ENCODE results near the gene ARHGEF7. TPM values are rescaled to one million over a fixed set of nuclear protein-coding genes. Genes with fewer than 3 reads are reported as not detected.
A peak's percentile ranks its signal among the peaks of the same experiment; 100 is the strongest.
"Not testable (repeated sequence)": the region's sequence is repeated elsewhere in the genome, so short reads cannot be mapped to it uniquely, and the experiment has no call there.

ARHGEF7 gene
- total RNA-seq, 4 donors from 2014 or later = 11.5 to 57.2 (median 36.5) TPM

DNA sequence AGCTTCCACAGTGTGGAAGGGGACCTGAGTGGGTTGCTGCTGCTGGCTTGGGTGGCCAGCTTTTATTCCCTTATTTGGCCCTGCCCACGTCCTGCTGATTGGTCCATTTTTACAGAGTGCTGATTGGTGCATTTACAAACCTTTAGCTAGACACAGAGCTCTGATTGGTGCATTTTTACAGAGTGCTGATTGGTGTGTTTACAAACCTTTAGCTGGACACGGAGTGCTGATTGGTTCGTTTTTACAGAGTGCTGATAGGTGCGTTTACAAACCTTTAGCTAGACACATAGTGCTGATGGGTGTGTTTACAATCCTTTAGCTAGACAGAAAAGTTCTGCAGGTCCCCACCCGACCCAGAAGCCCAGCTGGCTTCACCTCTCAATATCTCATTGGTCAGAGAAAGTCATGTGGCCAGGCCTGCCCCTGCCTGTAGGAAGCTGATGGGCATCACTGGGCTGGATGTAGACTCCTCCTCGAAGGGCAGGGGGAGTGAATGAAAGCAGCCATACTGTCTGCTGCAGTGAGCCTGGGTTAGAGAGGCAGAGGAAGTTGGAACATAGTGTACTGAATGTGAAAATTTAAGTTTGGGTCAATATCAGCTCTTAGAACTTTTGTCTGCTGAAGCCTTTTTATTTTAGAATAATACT lies 83.7 kb downstream of the ARHGEF7 start:
- peaks cover 3 to 37% (median 9%) of the 10 kb centered on the region in 3 donors for H3K4me1 ChIP-seq
- intact Hi-C loops (cut with DNase I); H3K27ac ChIP-seq; H3K4me3 ChIP-seq; H3K9me3 ChIP-seq; DNase-seq; H3K27me3 ChIP-seq: not testable (repeated sequence)
- H3K36me3 ChIP-seq = peaks cover 0 to 16% (median 0%) of the 10 kb centered on the region in 3 donors
- 88 to 96% methylated on average over 5 to 6 of the region's 6 CpGs for WGBS, 2 donors

DNA sequence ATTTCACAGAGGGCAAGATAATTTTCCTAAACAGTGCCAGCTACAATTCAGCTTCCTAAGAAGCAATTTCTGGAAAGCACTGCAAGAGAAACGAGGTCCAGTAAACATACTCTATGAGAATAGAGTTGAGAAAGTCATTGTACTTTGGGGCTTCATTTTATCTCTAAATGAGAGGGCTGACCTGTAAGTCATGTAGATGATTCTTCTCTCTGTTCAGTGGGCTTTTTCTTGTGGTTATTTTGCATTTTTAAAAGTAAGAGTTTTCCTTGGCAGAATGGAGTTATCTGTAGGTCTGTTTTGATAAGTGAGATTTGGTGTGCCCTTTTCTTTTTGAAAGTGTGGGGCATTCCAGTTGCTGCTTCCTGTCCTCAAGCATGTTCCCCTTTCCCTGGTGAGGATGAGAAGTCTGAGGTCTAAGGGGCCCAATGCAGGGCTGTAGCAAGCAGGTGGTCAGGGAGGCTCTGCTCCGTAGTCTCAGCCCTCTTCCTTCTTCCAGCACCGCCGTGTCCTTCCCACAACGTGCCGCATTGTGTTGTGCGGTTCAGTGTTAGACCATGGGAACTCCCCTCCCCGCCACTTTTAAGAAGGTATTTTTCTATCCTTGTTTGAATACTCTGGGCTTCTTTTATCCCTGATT lies 86.3 kb downstream of the ARHGEF7 start:
- H3K4me1 ChIP-seq = peaks cover 8 to 47% (median 21%) of the 10 kb centered on the region in 3 donors
- 60 to 68% methylated on average over 8 of the region's 8 CpGs for WGBS, 2 donors

DNA sequence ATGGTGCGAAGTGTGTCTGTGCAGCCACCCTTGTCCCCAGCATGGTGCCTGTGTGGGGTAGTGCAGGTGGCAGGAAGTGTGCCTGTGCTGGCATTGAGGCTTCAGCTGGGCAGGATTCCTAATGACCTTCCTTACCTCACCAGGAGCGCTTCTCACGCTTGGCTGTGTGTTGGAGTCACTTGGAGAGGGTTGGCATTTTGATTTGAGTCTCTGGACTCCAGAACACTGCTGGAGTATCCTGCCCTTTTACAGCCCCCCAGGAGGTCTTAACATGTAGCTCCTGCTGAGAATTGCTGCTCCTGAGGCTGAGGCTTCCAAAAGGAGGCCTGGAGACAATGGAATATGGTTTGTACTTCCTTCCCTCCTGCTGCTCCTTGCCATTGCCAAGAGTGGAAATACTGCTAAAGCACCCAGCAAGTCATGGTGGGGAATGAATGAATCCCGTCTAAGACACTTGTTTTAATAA lies 87.1 kb downstream of the ARHGEF7 start:
- H3K9me3 ChIP-seq = no peaks in the 10 kb centered on the region
- H3K36me3 ChIP-seq = peaks cover 0 to 22% (median 0%) of the 10 kb centered on the region in 3 donors
- intact Hi-C loops (cut with DNase I) = no loop called here
- WGBS, 2 donors = 72 to 88% methylated on average over 4 of the region's 4 CpGs
- H3K4me1 ChIP-seq = peaks cover 8 to 47% (median 21%) of the 10 kb centered on the region in 3 donors
- TF ChIP-seq, protein P1, sequence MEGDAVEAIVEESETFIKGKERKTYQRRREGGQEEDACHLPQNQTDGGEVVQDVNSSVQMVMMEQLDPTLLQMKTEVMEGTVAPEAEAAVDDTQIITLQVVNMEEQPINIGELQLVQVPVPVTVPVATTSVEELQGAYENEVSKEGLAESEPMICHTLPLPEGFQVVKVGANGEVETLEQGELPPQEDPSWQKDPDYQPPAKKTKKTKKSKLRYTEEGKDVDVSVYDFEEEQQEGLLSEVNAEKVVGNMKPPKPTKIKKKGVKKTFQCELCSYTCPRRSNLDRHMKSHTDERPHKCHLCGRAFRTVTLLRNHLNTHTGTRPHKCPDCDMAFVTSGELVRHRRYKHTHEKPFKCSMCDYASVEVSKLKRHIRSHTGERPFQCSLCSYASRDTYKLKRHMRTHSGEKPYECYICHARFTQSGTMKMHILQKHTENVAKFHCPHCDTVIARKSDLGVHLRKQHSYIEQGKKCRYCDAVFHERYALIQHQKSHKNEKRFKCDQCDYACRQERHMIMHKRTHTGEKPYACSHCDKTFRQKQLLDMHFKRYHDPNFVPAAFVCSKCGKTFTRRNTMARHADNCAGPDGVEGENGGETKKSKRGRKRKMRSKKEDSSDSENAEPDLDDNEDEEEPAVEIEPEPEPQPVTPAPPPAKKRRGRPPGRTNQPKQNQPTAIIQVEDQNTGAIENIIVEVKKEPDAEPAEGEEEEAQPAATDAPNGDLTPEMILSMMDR (IDR thresholded peaks at IDR 0.05) = no peak
- no peak for TF ChIP-seq POLR2A (IDR thresholded peaks at IDR 0.05)
- no peak overlapping the region for H3K4me3 ChIP-seq
- no peaks in the 10 kb centered on the region for H3K27me3 ChIP-seq
- H3K27ac ChIP-seq = peak overlapping the region in 2 of 4 donors; percentile 13 to 44
- DNase-seq = no peak

More for the DNA sequence above, 86.3 kb downstream of the ARHGEF7 start:
- no peaks in the 10 kb centered on the region for H3K9me3 ChIP-seq
- TF ChIP-seq, protein P1 (IDR thresholded peaks at IDR 0.05) = no peak
- TF ChIP-seq POLR2A (IDR thresholded peaks at IDR 0.05) = no peak
- no peaks in the 10 kb centered on the region for H3K27me3 ChIP-seq
- no peak overlapping the region for H3K4me3 ChIP-seq
- peaks cover 0 to 25% (median 0%) of the 10 kb centered on the region in 3 donors for H3K36me3 ChIP-seq
- intact Hi-C loops (cut with DNase I) = no loop called here
- H3K27ac ChIP-seq = no peak overlapping the region
- DNase-seq = no peak

DNA sequence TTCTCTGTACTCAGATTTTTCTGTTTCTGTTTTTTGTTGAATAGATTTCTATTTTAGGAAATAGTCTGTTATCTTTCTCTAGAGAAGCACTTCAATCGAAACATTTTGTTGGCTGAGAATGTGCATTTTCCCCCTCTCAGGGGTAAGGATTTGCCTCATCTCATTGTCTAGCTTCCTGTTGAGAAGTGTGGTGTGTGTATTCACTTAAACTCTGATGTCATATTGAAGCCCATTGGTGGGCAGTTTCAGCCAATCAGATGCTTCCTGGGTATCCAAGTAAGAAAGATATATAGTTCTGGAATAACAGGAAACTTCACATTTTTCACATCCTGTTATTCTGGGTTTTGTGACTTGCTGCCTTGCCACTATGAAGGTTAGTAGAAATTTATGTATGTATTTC lies 87.6 kb downstream of the ARHGEF7 start:
- no peak for DNase-seq
- Histone ChIP-seq H3K27me3 (no peaks in the 10 kb centered on the region), H3K4me3 (peak overlapping the region in 2 of 4 donors; percentile 20 to 39), H3K27ac (peak overlapping the region in 2 of 4 donors; percentile 48 to 70), H3K4me1 (peaks cover 8 to 47% (median 21%) of the 10 kb centered on the region in 3 donors), H3K9me3 (no peaks in the 10 kb centered on the region), H3K36me3 (peaks cover 0 to 18% (median 0%) of the 10 kb centered on the region in 3 donors)
- intact Hi-C loops (cut with DNase I) = no loop called here
- no peak for TF ChIP-seq POLR2A (IDR thresholded peaks at IDR 0.05)
- WGBS, 2 donors = 20 to 33% methylated on average over 1 of the region's 1 CpG

DNA sequence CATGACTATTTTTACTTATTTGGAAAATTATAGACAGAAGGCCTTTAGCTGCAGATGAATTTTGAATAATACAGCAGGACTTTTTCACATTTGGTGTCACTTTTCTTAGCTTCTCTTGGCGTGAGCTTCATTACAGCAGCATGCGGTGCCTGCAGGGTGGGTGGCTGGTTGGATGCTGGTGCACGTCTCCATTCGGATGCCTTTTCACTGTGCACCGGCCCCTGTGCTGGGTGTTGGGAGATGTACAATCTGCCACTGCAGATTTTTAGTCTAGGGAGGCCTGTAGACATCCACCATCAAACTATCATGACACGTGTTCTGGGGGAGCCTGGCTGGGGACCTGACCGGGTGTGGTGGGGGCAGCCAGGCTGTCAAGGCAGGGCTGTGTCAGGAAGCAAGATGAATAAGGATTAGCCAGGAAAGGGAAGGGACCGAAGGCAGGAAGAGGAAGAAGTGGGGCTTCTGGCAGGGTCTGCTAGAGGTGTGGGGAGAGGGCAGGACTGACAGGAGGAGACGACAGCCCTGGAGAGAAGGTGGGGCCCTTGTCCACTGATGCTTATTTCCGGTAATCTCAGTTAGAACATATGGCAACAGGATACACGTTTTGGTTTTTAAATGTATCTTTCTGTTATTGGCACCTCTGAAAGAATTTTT lies 88.8 kb downstream of the ARHGEF7 start:
- H3K36me3 ChIP-seq = peaks cover 0 to 21% (median 0%) of the 10 kb centered on the region in 3 donors
- peak overlapping the region in 3 of 4 donors; percentile 48 to 70 (median 68) for H3K27ac ChIP-seq
- DNase-seq = no peak
- WGBS, 2 donors = 32 to 55% methylated on average over 7 to 11 of the region's 11 CpGs
- TF ChIP-seq, protein P1 (IDR thresholded peaks at IDR 0.05) = no peak
- no peak for TF ChIP-seq POLR2A (IDR thresholded peaks at IDR 0.05)
- H3K4me1 ChIP-seq = peaks cover 8 to 57% (median 25%) of the 10 kb centered on the region in 3 donors
- intact Hi-C loops (cut with DNase I) = no loop called here
- peak overlapping the region in 3 of 4 donors; percentile 5 to 39 (median 20) for H3K4me3 ChIP-seq
- no peaks in the 10 kb centered on the region for H3K27me3 ChIP-seq
- H3K9me3 ChIP-seq = no peaks in the 10 kb centered on the region
